PC-9 (cell line): ENCODE measurements around the gene RFTN1. TPM values are rescaled to one million over a fixed set of nuclear protein-coding genes. Genes with fewer than 3 reads are reported as not detected.

ENCODE experiments used
- BruUV-seq: library from RNA; stranded (reverse); fragments of 400-500 nt; replicated peaks from 2 replicates; lab custom pipeline; 2021; lab: Mats Ljungman, UMichigan
- CTCF ChIA-PET: fragments of 300-600 bp; sonication (Branson Sonifier 250); formaldehyde crosslinking; loops from one replicate; lab custom pipeline; 2022; ENCODE audit warnings: antibody characterized with exemption; lab: Charles Lee
- POLR2A ChIA-PET: fragments of 300-600 bp; sonication (Branson Sonifier 250); formaldehyde crosslinking; loops from one replicate; lab custom pipeline; 2022; ENCODE audit warnings: antibody characterized with exemption; ENCODE audit not compliant: unreplicated experiment; lab: Charles Lee
- DNase-seq, 2 experiments: peaks; one replicate each; pipeline versions ENCODE4 v3.0.0 to v3.0.0-alpha.2; 2015 to 2022; ENCODE audit warnings: mixed read lengths in 1 of 2
- H2AFZ ChIP-seq: fragments of 200-600 bp; sonication (generic); 2 replicates; pipeline ENCODE4 v1.8.1; 2017; ENCODE audit warnings: antibody characterized with exemption
- H3F3A ChIP-seq: fragments of 200-600 bp; sonication (generic); 2 replicates; pipeline ENCODE4 v1.8.1; 2017; ENCODE audit warnings: antibody characterized with exemption, mild to moderate bottlenecking, low read depth; ENCODE audit not compliant: insufficient read depth
- H3K27ac ChIP-seq: fragments of 200-600 bp; sonication (generic); 2 replicates; pipeline ENCODE4 v1.6.1; 2016; ENCODE audit warnings: mixed run types
- H3K27me3 ChIP-seq: fragments of 200-600 bp; sonication (generic); 2 replicates; pipeline ENCODE4 v1.6.1; 2016; ENCODE audit warnings: low read depth, mixed run types; ENCODE audit not compliant: insufficient read depth
- H3K36me3 ChIP-seq: fragments of 200-600 bp; sonication (generic); 2 replicates; pipeline ENCODE4 v1.6.1; 2016; ENCODE audit warnings: low read depth, mixed run types
- H3K4me1 ChIP-seq: fragments of 200-600 bp; sonication (generic); replicated peaks from 2 replicates; pipeline ENCODE4 v1.6.1; 2016; ENCODE audit warnings: mixed run types; ENCODE audit not compliant: insufficient read depth
- H3K4me2 ChIP-seq: fragments of 200-600 bp; sonication (generic); 2 replicates; pipeline ENCODE4 v1.6.1; 2017; ENCODE audit warnings: mixed run types
- H3K4me3 ChIP-seq: fragments of 200-600 bp; sonication (generic); 2 replicates; pipeline ENCODE4 v1.6.1; 2016; ENCODE audit warnings: mixed run types
- H3K79me2 ChIP-seq: fragments of 200-600 bp; sonication (generic); 2 replicates; pipeline ENCODE4 v1.6.1; 2017; ENCODE audit warnings: low read depth, mixed run types
- H3K9me2 ChIP-seq: fragments of 200-600 bp; sonication (generic); 2 replicates; pipeline ENCODE4 v1.8.1; 2017; ENCODE audit warnings: mild to moderate bottlenecking; ENCODE audit not compliant: insufficient read depth
- H3K9me3 ChIP-seq: fragments of 200-600 bp; sonication (generic); 2 replicates; pipeline ENCODE4 v1.8.1; 2016; ENCODE audit warnings: low read depth; ENCODE audit not compliant: insufficient read depth
- H4K20me1 ChIP-seq: fragments of 200-600 bp; sonication (generic); 2 replicates; pipeline ENCODE4 v1.8.1; 2017; ENCODE audit not compliant: insufficient read depth
- EZH2 ChIP-seq: fragments of 200-600 bp; sonication (generic); IDR thresholded peaks from 2 replicates; pipeline ENCODE4 v1.8.0; 2017; ENCODE audit warnings: antibody characterized with exemption, low read depth
- intact Hi-C: fragments of 100-400 bp; cut with micrococcal nuclease; formaldehyde crosslinking; loops from one replicate; pipeline ENCODE4 v1.10.0; 2022; ENCODE audit not compliant: unreplicated experiment
- total RNA-seq: library from RNA; stranded (reverse); gene quantifications from 2 replicates; pipeline ENCODE4 v1.2.3, GENCODE V29; 2021
- TF ChIP-seq, protein P1 (sequence below): fragments of 200-600 bp; sonication (generic); conservative IDR thresholded peaks from 2 replicates; pipeline ENCODE4 v1.6.1; 2017; ENCODE audit warnings: mixed run types, antibody characterized with exemption, mild to moderate bottlenecking, moderate library complexity

Gene RFTN1
- total RNA-seq, 1 experiment from 2014 or later: 0.41 TPM

DNA sequence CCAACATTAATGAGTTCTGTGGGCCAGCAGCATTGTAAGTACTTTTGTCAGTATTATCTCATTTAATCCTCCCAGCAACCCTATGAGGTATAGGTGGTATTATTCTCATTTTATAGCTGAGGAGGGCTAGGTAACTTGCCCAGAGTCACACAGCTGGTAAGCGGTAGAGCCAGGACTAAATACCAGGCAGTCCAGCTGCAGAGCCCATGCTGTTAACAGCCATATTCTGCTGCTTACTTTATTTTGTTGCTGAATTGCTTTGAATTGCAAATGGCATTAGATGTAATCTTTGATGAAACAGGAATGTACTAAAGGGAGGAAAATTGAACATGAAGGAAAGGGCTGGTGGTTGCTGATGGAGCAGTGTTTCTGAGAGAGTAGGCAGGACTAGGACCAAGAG lies 228.9 kb downstream of the RFTN1 start:
- H3K27ac ChIP-seq: no peak overlapping the region
- no peaks in the 10 kb centered on the region for H3K4me1 ChIP-seq
- no peaks in the 10 kb centered on the region for H3K36me3 ChIP-seq
- no peak for DNase-seq
- no peaks in the 10 kb centered on the region for H3K27me3 ChIP-seq
- ChIA-PET CTCF (no interaction called here), POLR2A (no interaction called here)
- no peak overlapping the region for H3K4me2 ChIP-seq
- TF ChIP-seq EZH2: no peak
- TF ChIP-seq, protein P1, sequence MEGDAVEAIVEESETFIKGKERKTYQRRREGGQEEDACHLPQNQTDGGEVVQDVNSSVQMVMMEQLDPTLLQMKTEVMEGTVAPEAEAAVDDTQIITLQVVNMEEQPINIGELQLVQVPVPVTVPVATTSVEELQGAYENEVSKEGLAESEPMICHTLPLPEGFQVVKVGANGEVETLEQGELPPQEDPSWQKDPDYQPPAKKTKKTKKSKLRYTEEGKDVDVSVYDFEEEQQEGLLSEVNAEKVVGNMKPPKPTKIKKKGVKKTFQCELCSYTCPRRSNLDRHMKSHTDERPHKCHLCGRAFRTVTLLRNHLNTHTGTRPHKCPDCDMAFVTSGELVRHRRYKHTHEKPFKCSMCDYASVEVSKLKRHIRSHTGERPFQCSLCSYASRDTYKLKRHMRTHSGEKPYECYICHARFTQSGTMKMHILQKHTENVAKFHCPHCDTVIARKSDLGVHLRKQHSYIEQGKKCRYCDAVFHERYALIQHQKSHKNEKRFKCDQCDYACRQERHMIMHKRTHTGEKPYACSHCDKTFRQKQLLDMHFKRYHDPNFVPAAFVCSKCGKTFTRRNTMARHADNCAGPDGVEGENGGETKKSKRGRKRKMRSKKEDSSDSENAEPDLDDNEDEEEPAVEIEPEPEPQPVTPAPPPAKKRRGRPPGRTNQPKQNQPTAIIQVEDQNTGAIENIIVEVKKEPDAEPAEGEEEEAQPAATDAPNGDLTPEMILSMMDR: no peak
- no peaks in the 10 kb centered on the region for H3K9me2 ChIP-seq
- H3F3A ChIP-seq: no peaks in the 10 kb centered on the region
- H3K4me3 ChIP-seq: no peak overlapping the region
- intact Hi-C loops: no loop called here
- no peaks in the 10 kb centered on the region for H3K9me3 ChIP-seq
- no TSS peak for BruUV-seq
- H4K20me1 ChIP-seq: peaks cover 5% of the 10 kb centered on the region; the same call in 1 of the 2 replicates
- no peaks in the 10 kb centered on the region for H3K79me2 ChIP-seq
- no peak overlapping the region for H2AFZ ChIP-seq

- ChIA-PET CTCF (no interaction called here), POLR2A (no interaction called here)
- Histone ChIP-seq H3K79me2 (no peaks in the 10 kb centered on the region), H3K4me2 (no peak overlapping the region), H3K4me3 (no peak overlapping the region), H4K20me1 (peaks cover 5% of the 10 kb centered on the region; the same call in 1 of the 2 replicates), H3K9me2 (no peaks in the 10 kb centered on the region), H3F3A (no peaks in the 10 kb centered on the region), H3K27me3 (no peaks in the 10 kb centered on the region), H3K36me3 (no peaks in the 10 kb centered on the region), H3K9me3 (no peaks in the 10 kb centered on the region), H3K27ac (no peak overlapping the region), H3K4me1 (no peaks in the 10 kb centered on the region), H2AFZ (no peak overlapping the region)
- BruUV-seq: no TSS peak
- TF ChIP-seq EZH2: no peak
- TF ChIP-seq, protein P1: no peak
- DNase-seq: no peak
- intact Hi-C loops: no loop called here
Observed at GRCh38 chr3:16280671-16281070, 232.8 kb downstream of the RFTN1 start.

DNA sequence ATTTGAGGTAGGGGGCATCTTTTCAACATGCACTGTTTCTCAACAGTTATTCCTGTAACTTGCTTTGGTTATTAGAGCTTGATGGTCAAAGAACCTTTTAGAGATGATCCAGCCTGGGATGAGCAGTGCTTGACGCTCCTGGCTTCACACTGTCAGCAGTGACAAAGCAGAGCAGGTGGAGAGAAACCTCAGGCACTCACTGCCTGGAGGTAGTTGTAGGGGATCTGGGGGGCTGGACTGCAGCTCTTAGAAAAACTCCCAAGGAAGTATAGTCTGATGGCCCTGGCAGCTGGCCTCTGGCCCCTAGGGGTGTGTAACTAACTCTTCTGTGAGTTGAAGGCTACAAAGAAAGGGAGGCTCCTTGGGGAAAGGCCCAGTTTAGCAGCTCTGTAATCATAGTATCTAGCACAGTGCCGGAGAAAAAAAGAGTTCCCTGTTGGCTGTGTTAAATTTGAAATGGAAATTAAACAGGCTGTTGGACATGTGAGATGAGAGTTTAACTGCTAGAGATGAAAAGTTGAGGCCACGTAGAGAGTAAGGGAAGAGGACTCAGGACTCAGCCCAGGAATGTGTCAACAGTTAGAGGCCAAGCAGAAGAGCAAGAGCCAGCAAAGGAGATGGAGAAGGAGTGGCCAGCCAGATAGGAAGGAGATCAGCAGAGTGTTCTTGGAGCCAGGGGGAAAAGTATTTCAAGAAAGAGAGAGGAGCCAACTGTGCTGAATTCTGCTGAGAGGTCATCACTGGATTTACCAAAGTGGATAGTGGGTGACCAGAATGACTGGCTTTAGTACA lies 234.3 kb downstream of the RFTN1 start:
- Histone ChIP-seq H3K9me3 (no peaks in the 10 kb centered on the region), H3K27ac (no peak overlapping the region), H3K36me3 (no peaks in the 10 kb centered on the region), H3K4me1 (no peaks in the 10 kb centered on the region), H3K79me2 (no peaks in the 10 kb centered on the region), H2AFZ (no peak overlapping the region), H3K4me2 (no peak overlapping the region), H3F3A (no peaks in the 10 kb centered on the region), H4K20me1 (peaks cover 5% of the 10 kb centered on the region; the same call in 1 of the 2 replicates), H3K27me3 (no peaks in the 10 kb centered on the region), H3K4me3 (no peak overlapping the region), H3K9me2 (no peaks in the 10 kb centered on the region)
- ChIA-PET POLR2A (interaction anchor here (0.8 kb wide), 1 partner anchor 289 kb away, joined by 15 read pairs; no protein-coding TSS in a partner anchor), CTCF (no interaction called here)
- TF ChIP-seq EZH2: no peak
- TF ChIP-seq, protein P1: no peak
- no peak for DNase-seq
- BruUV-seq: no TSS peak
- intact Hi-C loops: no loop called here
